Erythroblast (primary cell): ENCODE measurements around the gene MOB2.

Source experiments
- GATA1 ChIP-seq: IDR thresholded peaks from 2 replicates; pipeline ENCODE4 v1.6.1; 2011; ENCODE audit warnings: low read depth, mild to moderate bottlenecking, control low read depth, low read length, moderate library complexity
- POLR2A ChIP-seq: IDR thresholded peaks from 2 replicates; pipeline ENCODE4 v1.6.1; 2011; ENCODE audit warnings: mild to moderate bottlenecking, low read length

- TF ChIP-seq POLR2A (no peak), GATA1 (no peak)
Measured at GRCh38 chr11:1468002-1468401, 18.6 kb downstream of the MOB2 start.
